ENCODE measurements around the gene CTRB2.
"Not testable (repeated sequence)": the region's sequence is repeated elsewhere in the genome, so short reads cannot be mapped to it uniquely, and the experiment has no call there.

The CTRB2 gene

GRCh38 chr16:75216127-75216526 lies 9.2 kb upstream of the CTRB2 start:
- TF ChIP-seq, protein P1, sequence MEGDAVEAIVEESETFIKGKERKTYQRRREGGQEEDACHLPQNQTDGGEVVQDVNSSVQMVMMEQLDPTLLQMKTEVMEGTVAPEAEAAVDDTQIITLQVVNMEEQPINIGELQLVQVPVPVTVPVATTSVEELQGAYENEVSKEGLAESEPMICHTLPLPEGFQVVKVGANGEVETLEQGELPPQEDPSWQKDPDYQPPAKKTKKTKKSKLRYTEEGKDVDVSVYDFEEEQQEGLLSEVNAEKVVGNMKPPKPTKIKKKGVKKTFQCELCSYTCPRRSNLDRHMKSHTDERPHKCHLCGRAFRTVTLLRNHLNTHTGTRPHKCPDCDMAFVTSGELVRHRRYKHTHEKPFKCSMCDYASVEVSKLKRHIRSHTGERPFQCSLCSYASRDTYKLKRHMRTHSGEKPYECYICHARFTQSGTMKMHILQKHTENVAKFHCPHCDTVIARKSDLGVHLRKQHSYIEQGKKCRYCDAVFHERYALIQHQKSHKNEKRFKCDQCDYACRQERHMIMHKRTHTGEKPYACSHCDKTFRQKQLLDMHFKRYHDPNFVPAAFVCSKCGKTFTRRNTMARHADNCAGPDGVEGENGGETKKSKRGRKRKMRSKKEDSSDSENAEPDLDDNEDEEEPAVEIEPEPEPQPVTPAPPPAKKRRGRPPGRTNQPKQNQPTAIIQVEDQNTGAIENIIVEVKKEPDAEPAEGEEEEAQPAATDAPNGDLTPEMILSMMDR (IDR thresholded peaks at IDR 0.05; ENCODE audit: control extremely low read depth, extremely low read depth, low read depth, missing control alignments): no peak
- POLR2A ChIA-PET: no interaction called here
- CTCF ChIA-PET: interaction anchor here (1.0 to 10.0 kb wide), 4 partner anchors 17 to 301 kb away, joined by 3 to 86 read pairs (median 5); no protein-coding TSS in a partner anchor
- no peak for DNase-seq (ENCODE audit: extremely low spot score)

DNA sequence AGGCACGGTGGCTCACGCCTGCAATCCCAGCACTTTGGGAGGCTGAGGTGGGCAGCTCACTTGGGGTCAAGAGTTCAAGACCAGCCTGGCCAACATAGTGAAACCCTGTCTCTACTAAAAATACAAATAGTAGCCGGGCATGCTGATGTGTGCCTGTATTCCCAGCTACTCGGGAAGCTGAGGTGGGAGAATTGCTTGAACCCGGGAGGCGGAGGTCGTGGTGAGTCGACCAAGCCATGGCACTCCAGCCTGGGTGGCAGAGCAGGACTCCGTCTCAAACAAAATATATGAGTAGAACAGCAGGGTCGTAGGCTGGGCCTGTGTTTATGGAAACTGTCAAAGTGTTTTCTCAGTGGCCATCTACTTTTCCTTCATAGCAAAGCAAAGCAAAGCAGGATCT lies 4.3 kb upstream of the CTRB2 start:
- DNase-seq (ENCODE audit: extremely low spot score): not testable (repeated sequence)
- POLR2A ChIA-PET: interaction anchor here (0.6 kb wide), 1 partner anchor 284 kb away, joined by 4 read pairs; no protein-coding TSS in a partner anchor
- CTCF ChIA-PET: interaction anchor here (0.9 kb wide), 1 partner anchor 11 kb away, joined by 3 read pairs; no protein-coding TSS in a partner anchor

DNA sequence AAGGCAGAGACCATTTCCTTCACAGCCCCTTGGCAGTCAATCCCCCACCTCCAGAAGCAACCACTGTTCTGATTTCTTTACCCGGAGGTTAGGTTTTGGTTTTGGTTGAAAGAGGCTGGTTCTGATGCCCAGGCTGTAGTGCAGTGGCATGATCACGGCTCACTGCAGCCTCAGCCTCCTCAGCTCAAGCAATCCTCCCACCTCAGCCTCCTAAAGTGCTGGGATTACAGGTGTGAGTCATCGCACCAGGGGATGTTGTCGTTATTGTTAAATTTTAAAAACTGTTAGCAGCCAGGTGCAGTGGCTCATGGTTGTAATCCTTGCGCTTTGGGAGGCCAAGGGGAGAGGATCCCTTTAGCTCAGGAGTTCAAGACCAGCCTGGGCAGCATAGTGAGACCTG lies 3.0 kb upstream of the CTRB2 start:
- TF ChIP-seq, protein P1 (IDR thresholded peaks at IDR 0.05; ENCODE audit: control extremely low read depth, extremely low read depth, low read depth, missing control alignments): no peak
- ChIA-PET POLR2A (interaction anchor here (0.6 kb wide), 1 partner anchor 198 kb away, joined by 6 read pairs; no protein-coding TSS in a partner anchor), CTCF (interaction anchor here (1.3 to 2.4 kb wide), 3 partner anchors 15 to 175 kb away, joined by 3 to 15 read pairs (median 4); no protein-coding TSS in a partner anchor)
- no peak for DNase-seq (ENCODE audit: extremely low spot score)

GRCh38 chr16:75209514-75209913 lies 2.6 kb upstream of the CTRB2 start:
- CTCF ChIA-PET: interaction anchor here (1.3 to 2.4 kb wide), 4 partner anchors 10 to 176 kb away, joined by 3 to 15 read pairs (median 6); no protein-coding TSS in a partner anchor

DNA sequence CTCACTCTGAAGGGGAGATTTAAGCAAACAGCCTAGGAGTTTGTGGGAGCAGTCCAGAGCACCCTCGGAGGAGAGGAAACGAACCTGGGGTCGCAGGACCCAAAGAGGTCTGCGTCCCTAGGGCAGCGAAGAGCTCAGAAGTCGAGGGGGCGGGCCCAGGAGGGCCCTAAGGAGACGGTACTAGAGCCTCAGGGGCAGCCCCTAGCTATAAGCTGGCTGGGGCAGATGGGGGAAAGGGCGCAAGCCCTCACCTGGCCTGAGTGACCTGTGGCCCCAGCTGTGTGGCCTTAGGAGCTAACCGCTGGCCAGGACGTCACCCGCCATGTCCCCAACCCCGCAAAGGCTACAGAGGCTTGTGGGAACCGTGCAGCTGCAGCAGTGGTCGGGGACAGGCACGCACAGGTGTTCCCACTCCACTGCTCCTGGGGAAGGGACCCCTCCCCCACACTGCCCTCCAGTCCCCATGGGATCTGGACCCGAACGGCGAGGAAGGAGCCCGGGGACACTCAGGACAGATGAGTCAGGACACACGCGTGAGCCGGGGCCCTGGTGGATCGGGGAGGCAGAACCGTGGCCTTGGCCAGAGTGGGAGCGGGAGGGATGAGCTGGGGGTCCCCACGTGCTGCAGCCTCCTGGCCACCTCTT lies 2.0 kb upstream of the CTRB2 start:
- TF ChIP-seq, protein P1 (IDR thresholded peaks at IDR 0.05; ENCODE audit: control extremely low read depth, extremely low read depth, low read depth, missing control alignments): no peak
- DNase-seq (ENCODE audit: extremely low spot score): no peak
- CTCF ChIA-PET: interaction anchor here (1.3 to 2.4 kb wide), 4 partner anchors 9 to 176 kb away, joined by 3 to 15 read pairs (median 6); no protein-coding TSS in a partner anchor
- POLR2A ChIA-PET: no interaction called here

More at GRCh38 chr16:75209514-75209913, 2.6 kb upstream of the CTRB2 start:
- DNase-seq (ENCODE audit: extremely low spot score); POLR2A ChIA-PET: not testable (repeated sequence)

DNA sequence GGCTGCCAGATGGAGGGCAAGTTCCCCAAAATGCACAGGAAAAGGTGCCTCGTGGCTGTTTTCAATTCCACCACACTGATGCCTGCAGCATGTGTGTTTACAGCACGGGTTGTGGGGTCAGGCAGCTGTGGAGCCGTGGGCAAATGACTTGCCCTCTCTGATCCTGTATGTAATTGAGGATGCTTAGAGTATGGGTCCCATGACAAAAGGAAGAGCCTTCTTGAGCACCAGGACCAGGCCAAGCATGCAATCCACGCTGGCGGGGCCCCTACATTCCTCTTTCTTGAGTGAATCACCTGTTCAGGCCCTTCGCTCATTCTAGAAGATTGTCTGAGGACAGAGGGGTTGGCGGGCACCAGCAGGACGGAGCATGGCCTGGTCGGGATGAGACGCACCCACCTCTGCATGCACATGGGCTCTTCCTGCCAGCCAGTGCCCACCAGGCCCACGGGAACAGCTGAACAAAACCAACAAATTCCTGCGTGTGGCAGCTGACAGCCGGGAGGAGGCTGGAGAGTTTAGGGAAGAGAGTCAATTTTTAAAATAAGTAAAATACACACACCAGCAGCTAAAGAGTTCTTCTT lies 1.4 kb upstream of the CTRB2 start:
- TF ChIP-seq, protein P1 (IDR thresholded peaks at IDR 0.05; ENCODE audit: control extremely low read depth, extremely low read depth, low read depth, missing control alignments): no peak
- ChIA-PET POLR2A (no interaction called here), CTCF (interaction anchor here (1.3 to 2.4 kb wide), 4 partner anchors 9 to 194 kb away, joined by 3 to 15 read pairs (median 6); no protein-coding TSS in a partner anchor)
- no peak for DNase-seq (ENCODE audit: extremely low spot score)

- CTCF ChIA-PET: interaction anchor here (0.7 to 2.4 kb wide), 5 partner anchors 8 to 194 kb away, joined by 3 to 20 read pairs (median 9); no protein-coding TSS in a partner anchor
- POLR2A ChIA-PET: no interaction called here
Measured at GRCh38 chr16:75207831-75208230, 870 bp upstream of the CTRB2 start.

DNA sequence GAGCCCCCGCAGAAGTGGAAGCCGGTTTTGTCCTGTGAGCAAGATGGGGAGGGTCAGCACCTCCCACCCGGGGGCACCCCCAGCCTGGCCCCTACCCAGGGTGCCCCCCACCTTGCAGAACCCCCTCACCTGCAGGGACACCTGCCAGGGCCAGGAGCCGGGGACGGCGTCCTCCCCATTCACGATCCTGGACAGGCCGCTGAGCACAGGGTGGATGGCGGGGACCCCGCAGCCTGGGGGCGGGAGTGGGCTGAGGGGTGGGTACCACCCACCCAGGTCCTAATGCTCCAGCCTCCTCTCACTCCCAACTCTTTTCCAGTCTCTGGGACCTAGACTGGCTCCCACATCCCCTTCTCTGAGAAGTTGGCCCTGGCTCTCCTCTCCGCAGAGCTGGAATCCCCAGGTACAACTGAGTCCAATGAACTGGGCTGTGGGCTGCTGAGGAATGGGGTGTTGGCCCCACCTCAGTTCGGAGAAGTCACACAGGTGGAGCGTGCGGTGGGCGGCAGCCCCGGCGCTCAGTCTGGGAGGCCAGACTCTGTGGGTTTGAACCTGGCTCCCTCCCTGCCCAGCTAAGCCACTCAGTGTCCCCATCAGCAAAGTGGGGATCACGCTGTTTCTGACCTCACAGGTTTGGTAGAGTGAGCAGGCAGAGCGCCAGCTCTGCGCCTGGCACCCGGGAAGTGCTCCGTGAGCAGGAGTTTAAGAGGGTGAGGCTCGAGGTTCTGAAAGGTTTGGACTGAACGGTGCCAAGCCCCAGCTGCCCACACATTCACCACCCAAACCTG lies 806 bp downstream of the CTRB2 start:
- peak; percentile 33 for DNase-seq (ENCODE audit: extremely low spot score)
- ChIA-PET POLR2A (interaction anchor here (0.6 kb wide), 1 partner anchor 204 kb away, joined by 8 read pairs; no protein-coding TSS in a partner anchor), CTCF (interaction anchor here (2.3 kb wide), 1 partner anchor 28 kb away, joined by 20 read pairs; no protein-coding TSS in a partner anchor)

More at GRCh38 chr16:75207831-75208230, 870 bp upstream of the CTRB2 start:
- peak; percentile 16 for DNase-seq (ENCODE audit: extremely low spot score)
- TF ChIP-seq, protein P1 (IDR thresholded peaks at IDR 0.05; ENCODE audit: control extremely low read depth, extremely low read depth, low read depth, missing control alignments): no peak

DNA sequence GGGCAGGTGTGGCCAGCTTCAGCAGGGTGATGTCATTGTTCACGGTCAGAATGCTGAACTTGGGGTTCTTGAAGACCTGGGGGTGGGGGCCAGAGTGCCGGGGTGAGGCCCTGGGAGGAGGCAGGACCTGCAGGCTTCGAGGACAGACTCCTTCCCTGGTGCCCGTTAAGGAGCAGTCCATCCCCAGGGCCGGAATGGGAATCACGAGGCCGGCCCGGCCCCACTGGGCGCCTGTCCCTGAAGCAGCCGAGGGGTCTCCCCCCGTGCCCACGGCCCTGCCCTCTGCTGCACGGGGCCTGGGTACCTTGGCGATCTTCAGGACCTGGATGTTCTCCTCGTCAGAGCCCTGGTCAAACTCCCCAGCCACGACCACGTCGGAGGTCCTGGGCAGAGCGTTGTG lies 1.5 kb downstream of the CTRB2 start:
- POLR2A ChIA-PET; DNase-seq (ENCODE audit: extremely low spot score); CTCF ChIA-PET: not testable (repeated sequence)

- DNase-seq (ENCODE audit: extremely low spot score); POLR2A ChIA-PET: not testable (repeated sequence)
- CTCF ChIA-PET: interaction anchor here (0.9 to 1.5 kb wide), 3 partner anchors 9 to 29 kb away, joined by 3 to 4 read pairs (median 3); no protein-coding TSS in a partner anchor
Measured at GRCh38 chr16:75204905-75205304, 2.1 kb downstream of the CTRB2 start.
